HCT116 (cell line): Measurements from ENCODE around the gene RIF1. TPM values are rescaled to one million over a fixed set of nuclear protein-coding genes. Genes with fewer than 3 reads are reported as not detected.

Experiments
- ATAC-seq: fragments of 200-7000 bp; cut with Tn5 transposase; 2 replicates; pipeline ENCODE4 v1.9.1; 2020; ENCODE audit warnings: mild to moderate bottlenecking, moderate library complexity
- BruUV-seq: library from RNA; stranded (reverse); fragments of 400-500 nt; replicated peaks from 2 replicates; lab custom pipeline; 2021; lab: Mats Ljungman, UMichigan
- CTCF ChIA-PET: fragments of 300-600 bp; sonication (Branson Sonifier 250); formaldehyde crosslinking; loops from one replicate; lab custom pipeline; 2021; ENCODE audit warnings: antibody characterized with exemption; lab: Charles Lee
- POLR2A ChIA-PET: fragments of 300-600, 350-600 bp; sonication (Branson Sonifier 250); formaldehyde crosslinking; loops from one replicate; lab custom pipeline; 2021; ENCODE audit warnings: antibody characterized with exemption; lab: Charles Lee
- RAD21 ChIA-PET, 2 experiments: fragments of 300-600 bp; sonication (Branson Sonifier 250); formaldehyde crosslinking; loops; one replicate each; lab custom pipeline; 2023; ENCODE audit warnings: low total read pairs in 2 of 2; ENCODE audit not compliant: uncharacterized antibody in 2 of 2, unreplicated experiment in 2 of 2, low non-redundant PET in 1 of 2; lab: Charles Lee
- DNase-seq: peaks from one replicate; pipeline ENCODE4 v3.0.0-alpha.2; 2010; ENCODE audit warnings: low read depth, low spot score
- H2AFZ ChIP-seq: fragments of 200-600 bp; shearing (Covaris generic), sonication (generic); 2 replicates; pipeline ENCODE4 v1.6.1; 2017; ENCODE audit warnings: low read depth, mixed run types, mixed read lengths, antibody characterized with exemption, low read length; ENCODE audit not compliant: poor library complexity, severe bottlenecking
- H3K27ac ChIP-seq: 2 replicates; pipeline ENCODE4 v1.5.1; 2012; ENCODE audit warnings: low read depth, low read length
- H3K27me3 ChIP-seq: fragments of 200-600 bp; sonication (generic); 2 replicates; pipeline ENCODE4 v1.6.1; 2016; ENCODE audit warnings: mixed run types, low read length, mixed read lengths; ENCODE audit not compliant: insufficient read depth
- H3K36me3 ChIP-seq, 2 experiments: fragments of 200-500 bp in 1 of 2; fragments of 200-600 bp in 1 of 2; sonication (Bioruptor generic) in 1 of 2; sonication (generic) in 1 of 2; 2 replicates each; pipeline versions ENCODE4 v1.5.1 to v1.6.1; 2014 to 2016; ENCODE audit warnings: low read length in 2 of 2, inconsistent platforms in 1 of 2, mixed read lengths in 1 of 2, mixed run types in 1 of 2; ENCODE audit not compliant: insufficient read depth in 2 of 2, control insufficient read depth in 1 of 2
- H3K4me1 ChIP-seq, 2 experiments: fragments of 200-600 bp in 1 of 2; sonication (generic) in 1 of 2; 2 replicates each; pipeline versions ENCODE4 v1.5.1 to v1.6.1; 2012 to 2017; ENCODE audit warnings: low read length in 2 of 2, inconsistent platforms in 1 of 2, mild to moderate bottlenecking in 1 of 2, mixed read lengths in 1 of 2, mixed run types in 1 of 2, moderate library complexity in 1 of 2; ENCODE audit not compliant: insufficient read depth in 2 of 2, control insufficient read depth in 1 of 2
- H3K4me2 ChIP-seq: fragments of 200-600 bp; sonication (generic); 2 replicates; pipeline ENCODE4 v1.6.1; 2017; ENCODE audit warnings: mixed run types, low read length, mixed read lengths
- H3K4me3 ChIP-seq, 2 experiments: fragments of 200-600 bp in 1 of 2; sonication (generic) in 1 of 2; replicated peaks in 1 of 2; 2 replicates each; pipeline ENCODE4 v1.5.1; 2011 to 2016; ENCODE audit warnings: low read length in 2 of 2, control low read depth in 1 of 2, low read depth in 1 of 2, mild to moderate bottlenecking in 1 of 2, mixed read lengths in 1 of 2, mixed run types in 1 of 2
- H3K79me2 ChIP-seq: fragments of 200-600 bp; sonication (generic); 2 replicates; pipeline ENCODE4 v1.6.1; 2017; ENCODE audit warnings: mild to moderate bottlenecking, mixed run types, low read length, moderate library complexity, mixed read lengths; ENCODE audit not compliant: insufficient read depth
- H3K9ac ChIP-seq: fragments of 200-600 bp; sonication (generic); 2 replicates; pipeline ENCODE4 v1.6.1; 2016; ENCODE audit warnings: low read length, mixed read lengths
- H3K9me2 ChIP-seq: fragments of 200-600 bp; sonication (generic), shearing (Covaris generic); 2 replicates; pipeline ENCODE4 v1.6.1; 2017; ENCODE audit warnings: mixed run types, mild to moderate bottlenecking, moderate library complexity; ENCODE audit not compliant: insufficient read depth
- H3K9me3 ChIP-seq, 2 experiments: fragments of 200-500 bp in 1 of 2; fragments of 200-600 bp in 1 of 2; sonication (Bioruptor generic) in 1 of 2; sonication (generic) in 1 of 2; 2 replicates each; pipeline ENCODE4 v1.6.1; 2014 to 2017; ENCODE audit warnings: low read length in 2 of 2, mixed read lengths in 2 of 2, inconsistent platforms in 1 of 2, low read depth in 1 of 2, mild to moderate bottlenecking in 1 of 2, mixed run types in 1 of 2, moderate library complexity in 1 of 2; ENCODE audit not compliant: control insufficient read depth in 1 of 2, insufficient read depth in 1 of 2
- H4K20me1 ChIP-seq: fragments of 200-600 bp; sonication (generic), shearing (Covaris generic); 2 replicates; pipeline ENCODE4 v1.6.1; 2017; ENCODE audit warnings: mixed run types, mild to moderate bottlenecking, moderate library complexity; ENCODE audit not compliant: insufficient read depth
- CBX3 ChIP-seq: IDR thresholded peaks from 2 replicates; pipeline ENCODE4 v1.6.1; 2012; ENCODE audit warnings: low read depth
- EGR1 ChIP-seq: IDR thresholded peaks from 2 replicates; pipeline ENCODE4 v1.6.1; 2012; ENCODE audit warnings: low read depth
- EZH2 ChIP-seq: fragments of 200-600 bp; sonication (generic); IDR thresholded peaks from 2 replicates; pipeline ENCODE4 v1.6.1; 2017; ENCODE audit warnings: antibody characterized with exemption, mixed run types
- EZH2phosphoT487 ChIP-seq: fragments of 200-600 bp; IDR thresholded peaks from 2 replicates; pipeline ENCODE4 v1.6.1; 2018; ENCODE audit warnings: antibody characterized with exemption, borderline replicate concordance
- FOSL1 ChIP-seq: IDR thresholded peaks from 2 replicates; pipeline ENCODE4 v1.6.1; 2012; ENCODE audit warnings: low read depth
- JUND ChIP-seq: IDR thresholded peaks from 2 replicates; pipeline ENCODE4 v1.6.1; 2012
- POLR2A ChIP-seq: IDR thresholded peaks from 2 replicates; pipeline ENCODE4 v1.7.0; 2011; ENCODE audit warnings: borderline replicate concordance; ENCODE audit not compliant: insufficient read depth, insufficient read length; ENCODE audit errors: extremely low read depth
- POLR2AphosphoS5 ChIP-seq: IDR thresholded peaks from 2 replicates; pipeline ENCODE4 v1.6.1; 2011; ENCODE audit warnings: mild to moderate bottlenecking, low read depth, low read length, moderate library complexity
- RAD21 ChIP-seq: IDR thresholded peaks from 2 replicates; pipeline ENCODE4 v1.6.1; 2012; ENCODE audit warnings: low read depth, mild to moderate bottlenecking
- SRF ChIP-seq: IDR thresholded peaks from 2 replicates; pipeline ENCODE4 v1.6.1; 2012; ENCODE audit warnings: low read depth
- ZFX ChIP-seq: fragments of 450-650 bp; IDR thresholded peaks from 2 replicates; pipeline ENCODE4 v1.6.1; 2017
- intact Hi-C: fragments of 100-400 bp; cut with micrococcal nuclease; formaldehyde crosslinking; loops from 2 replicates; pipeline ENCODE4 v1.10.0; 2022
- total RNA-seq: library from RNA; stranded (reverse); gene quantifications from one replicate; pipeline ENCODE4 v1.2.1, GENCODE V29; 2021; ENCODE audit not compliant: unreplicated experiment
- TF ChIP-seq, protein P1 (sequence below): IDR thresholded peaks from 2 replicates; pipeline ENCODE4 v1.6.1; 2012
- TF ChIP-seq, protein P2 (sequence below): IDR thresholded peaks from 2 replicates; pipeline ENCODE4 v1.6.1; 2011; ENCODE audit warnings: mild to moderate bottlenecking, low read length, moderate library complexity; ENCODE audit not compliant: insufficient replicate concordance; ENCODE audit errors: extremely low read depth
- TF ChIP-seq, protein P3 (sequence below): IDR thresholded peaks from 2 replicates; pipeline ENCODE4 v1.6.1; 2012

Gene RIF1
- total RNA-seq, 1 experiment from 2014 or later = 48.0 TPM

DNA sequence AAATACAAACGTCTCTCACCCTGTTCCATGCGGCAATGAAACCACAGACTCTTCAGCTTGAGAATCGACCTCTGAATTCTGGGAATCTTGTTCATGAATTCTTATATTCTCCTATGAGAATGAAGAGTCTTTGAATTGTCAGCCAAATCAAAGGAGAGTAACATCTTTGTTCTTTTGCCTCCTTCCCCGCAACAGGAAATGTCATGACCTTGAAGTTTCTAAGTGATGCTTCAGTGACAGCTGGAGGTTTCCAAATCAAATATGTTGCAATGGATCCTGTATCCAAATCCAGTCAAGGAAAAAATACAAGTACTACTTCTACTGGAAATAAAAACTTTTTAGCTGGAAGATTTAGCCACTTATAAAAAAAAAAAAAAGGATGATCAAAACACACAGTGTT, 30.5 kb upstream of the RIF1 start:
- ChIA-PET CTCF (interaction anchor here (0.6 kb wide), 1 partner anchor 31 kb away, joined by 3 read pairs; no protein-coding TSS in a partner anchor), RAD21 (no interaction called here)
- Histone ChIP-seq H3K9me3 (no peaks in the 10 kb centered on the region), H3K79me2 (no peaks in the 10 kb centered on the region), H3K27me3 (no peaks in the 10 kb centered on the region), H3K9ac (no peak overlapping the region), H2AFZ (no peak overlapping the region), H3K4me3 (no peak overlapping the region), H4K20me1 (no peaks in the 10 kb centered on the region)
- no peak for ATAC-seq
- DNase-seq = no peak
- no peak for TF ChIP-seq EGR1
- TF ChIP-seq FOSL1 = no peak
- TF ChIP-seq CBX3 = no peak
- no peak for TF ChIP-seq ZFX
- TF ChIP-seq, protein P1, sequence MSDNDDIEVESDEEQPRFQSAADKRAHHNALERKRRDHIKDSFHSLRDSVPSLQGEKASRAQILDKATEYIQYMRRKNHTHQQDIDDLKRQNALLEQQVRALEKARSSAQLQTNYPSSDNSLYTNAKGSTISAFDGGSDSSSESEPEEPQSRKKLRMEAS = no peak
- TF ChIP-seq EZH2phosphoT487 = no peak
- TF ChIP-seq, protein P2, sequence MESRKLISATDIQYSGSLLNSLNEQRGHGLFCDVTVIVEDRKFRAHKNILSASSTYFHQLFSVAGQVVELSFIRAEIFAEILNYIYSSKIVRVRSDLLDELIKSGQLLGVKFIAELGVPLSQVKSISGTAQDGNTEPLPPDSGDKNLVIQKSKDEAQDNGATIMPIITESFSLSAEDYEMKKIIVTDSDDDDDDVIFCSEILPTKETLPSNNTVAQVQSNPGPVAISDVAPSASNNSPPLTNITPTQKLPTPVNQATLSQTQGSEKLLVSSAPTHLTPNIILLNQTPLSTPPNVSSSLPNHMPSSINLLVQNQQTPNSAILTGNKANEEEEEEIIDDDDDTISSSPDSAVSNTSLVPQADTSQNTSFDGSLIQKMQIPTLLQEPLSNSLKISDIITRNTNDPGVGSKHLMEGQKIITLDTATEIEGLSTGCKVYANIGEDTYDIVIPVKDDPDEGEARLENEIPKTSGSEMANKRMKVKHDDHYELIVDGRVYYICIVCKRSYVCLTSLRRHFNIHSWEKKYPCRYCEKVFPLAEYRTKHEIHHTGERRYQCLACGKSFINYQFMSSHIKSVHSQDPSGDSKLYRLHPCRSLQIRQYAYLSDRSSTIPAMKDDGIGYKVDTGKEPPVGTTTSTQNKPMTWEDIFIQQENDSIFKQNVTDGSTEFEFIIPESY = no peak
- TF ChIP-seq JUND = no peak
- no peak for TF ChIP-seq EZH2
- no peak for TF ChIP-seq POLR2A
- TF ChIP-seq POLR2AphosphoS5 = no peak
- TF ChIP-seq RAD21 = no peak
- TF ChIP-seq, protein P3, sequence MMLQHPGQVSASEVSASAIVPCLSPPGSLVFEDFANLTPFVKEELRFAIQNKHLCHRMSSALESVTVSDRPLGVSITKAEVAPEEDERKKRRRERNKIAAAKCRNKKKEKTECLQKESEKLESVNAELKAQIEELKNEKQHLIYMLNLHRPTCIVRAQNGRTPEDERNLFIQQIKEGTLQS = no peak
- no peak for TF ChIP-seq SRF
- TF ChIP-seq, all 23 proteins: peak for 0
- Histone ChIP-seq H3K4me1 (no peaks in the 10 kb centered on the region), H3K4me2 (no peak overlapping the region), H3K27ac (no peak overlapping the region), H3K36me3 (no peaks in the 10 kb centered on the region), H3K9me2 (no peaks in the 10 kb centered on the region)
- no TSS peak for BruUV-seq
- intact Hi-C loops = no loop called here
- POLR2A ChIA-PET = no interaction called here
